Esophagus muscularis mucosa (tissue), 4 donors: ENCODE results near the gene POC1A. TPM values are rescaled to one million over a fixed set of nuclear protein-coding genes. Genes with fewer than 3 reads are reported as not detected.

Source experiments
- DNase-seq: peaks from one replicate; pipeline ENCODE4 v3.0.0-alpha.2; 2017; ENCODE audit errors: extremely low spot score
- H3K27ac ChIP-seq, 4 donors: fragments of 200-600 bp; sonication (generic); replicated peaks in 1 of 4; 1 replicate in 3 of 4; 2 replicates in 1 of 4; pipeline ENCODE4 v1.5.1; 2016 to 2019; ENCODE audit warnings: mild to moderate bottlenecking in 1 of 4
- H3K27me3 ChIP-seq, 4 donors: fragments of 200-600 bp; sonication (generic); one replicate each; pipeline versions ENCODE4 v1.5.1 to v1.6.0; 2016 to 2019
- H3K36me3 ChIP-seq, 4 donors: fragments of 200-600 bp; sonication (generic); one replicate each; pipeline ENCODE4 v1.5.1; 2016 to 2019
- H3K4me1 ChIP-seq, 4 donors: fragments of 200-600 bp; sonication (generic); one replicate each; pipeline ENCODE4 v1.5.1; 2016 to 2019
- H3K4me3 ChIP-seq, 4 donors: fragments of 200-600 bp; sonication (generic); 1 replicate in 2 of 4; 2 replicates in 2 of 4; pipeline ENCODE4 v1.5.1; 2016 to 2019; ENCODE audit warnings: mild to moderate bottlenecking in 4 of 4, moderate library complexity in 1 of 4
- H3K9me3 ChIP-seq, 4 donors: fragments of 200-600 bp; sonication (generic); 1 replicate in 3 of 4; 2 replicates in 1 of 4; pipeline ENCODE4 v1.5.1; 2016 to 2019
- CTCF ChIP-seq, 3 experiments: fragments of 200-600 bp in 2 of 3; fragments of 450-650 bp in 1 of 3; sonication (generic) in 2 of 3; IDR thresholded peaks; one replicate each; pipeline ENCODE4 v1.5.1; 2017 to 2019; ENCODE audit warnings: antibody characterized with exemption in 3 of 3, mild to moderate bottlenecking in 2 of 3, moderate library complexity in 1 of 3
- EP300 ChIP-seq: sonication (generic); formaldehyde crosslinking; IDR thresholded peaks from one replicate; pipeline ENCODE4 v1.6.1; 2017; ENCODE audit warnings: antibody characterized with exemption
- POLR2A ChIP-seq: fragments of 450-650 bp; IDR thresholded peaks from one replicate; pipeline ENCODE4 v1.6.1; 2017; ENCODE audit warnings: antibody characterized with exemption, moderate library complexity, mild to moderate bottlenecking, low read depth
- POLR2AphosphoS5 ChIP-seq, 2 donors: sonication (generic); formaldehyde crosslinking; IDR thresholded peaks; one replicate each; pipeline ENCODE4 v1.6.1; 2017; ENCODE audit warnings: antibody characterized with exemption in 2 of 2
- WGBS: methylation state at CpG from one replicate; pipeline ENCODE4 v1.1.5; 2018; 5-methylcytosine and 5-hydroxymethylcytosine counted together
- intact Hi-C: fragments of 100-400 bp; cut with DNase I; formaldehyde crosslinking; loops from one replicate; pipeline ENCODE4 v1.15.1; 2023
- total RNA-seq, 4 donors: library from RNA; depleted of rRNA; stranded (reverse); fragments of >200 nt; gene quantifications; one replicate each; pipeline versions ENCODE4 v1.1.0 to v1.2.1, GENCODE V29; 2016

The POC1A gene
- total RNA-seq, 4 donors from 2014 or later, result 0.71 to 2.1 (median 1.2) TPM

DNA sequence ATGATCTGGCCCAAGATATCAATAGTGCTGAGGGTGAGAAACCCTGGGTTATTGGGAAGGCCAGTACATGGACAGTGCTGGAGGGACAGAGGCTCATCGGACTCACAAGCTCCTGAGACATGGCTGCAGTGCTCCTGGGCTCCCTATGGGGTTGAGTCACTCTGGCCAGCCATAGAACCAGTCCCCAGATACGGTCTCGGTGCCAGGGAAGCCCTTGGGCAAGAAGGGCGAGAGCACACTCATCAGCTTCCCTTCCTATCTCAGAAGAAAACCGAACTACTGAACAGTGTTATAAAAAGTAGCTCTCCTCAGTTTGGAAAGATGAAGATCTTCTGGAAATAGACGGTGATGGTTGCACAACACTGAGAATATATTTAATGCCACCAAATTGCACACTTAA lies 34.4 kb downstream of the POC1A start:
- no peak for DNase-seq
- WGBS, result 76% methylated on average over 6 of the region's 6 CpGs
- Histone ChIP-seq H3K4me1 (peaks cover 22 to 42% (median 34%) of the 10 kb centered on the region in 4 donors), H3K27me3 (no peaks in the 10 kb centered on the region), H3K4me3 (no peak overlapping the region), H3K36me3 (no peaks in the 10 kb centered on the region), H3K27ac (no peak overlapping the region), H3K9me3 (no peaks in the 10 kb centered on the region)
- intact Hi-C loops, result loop anchor here (5.0 kb wide), 1 partner anchor 68 kb away; no protein-coding TSS in a partner anchor
- TF ChIP-seq EP300, result no peak
- TF ChIP-seq CTCF (IDR thresholded peaks at IDR 0.05), result no peak
- TF ChIP-seq POLR2A, result no peak
- no peak for TF ChIP-seq POLR2AphosphoS5 (IDR thresholded peaks at IDR 0.05)

- no peak overlapping the region for H3K4me3 ChIP-seq
- no peaks in the 10 kb centered on the region for H3K36me3 ChIP-seq
- 85% methylated on average over 5 of the region's 5 CpGs for WGBS
- peaks cover 22 to 42% (median 34%) of the 10 kb centered on the region in 4 donors for H3K4me1 ChIP-seq
- H3K27me3 ChIP-seq, result no peaks in the 10 kb centered on the region
- no peak overlapping the region for H3K27ac ChIP-seq
- TF ChIP-seq CTCF (IDR thresholded peaks at IDR 0.05) (no peak), POLR2A (no peak), POLR2AphosphoS5 (IDR thresholded peaks at IDR 0.05) (no peak), EP300 (no peak)
- no peaks in the 10 kb centered on the region for H3K9me3 ChIP-seq
- intact Hi-C loops, result no loop called here
- no peak for DNase-seq
These were observed 35.1 kb downstream of the POC1A start for GRCh38 chr3:52119099-52119498.

DNA sequence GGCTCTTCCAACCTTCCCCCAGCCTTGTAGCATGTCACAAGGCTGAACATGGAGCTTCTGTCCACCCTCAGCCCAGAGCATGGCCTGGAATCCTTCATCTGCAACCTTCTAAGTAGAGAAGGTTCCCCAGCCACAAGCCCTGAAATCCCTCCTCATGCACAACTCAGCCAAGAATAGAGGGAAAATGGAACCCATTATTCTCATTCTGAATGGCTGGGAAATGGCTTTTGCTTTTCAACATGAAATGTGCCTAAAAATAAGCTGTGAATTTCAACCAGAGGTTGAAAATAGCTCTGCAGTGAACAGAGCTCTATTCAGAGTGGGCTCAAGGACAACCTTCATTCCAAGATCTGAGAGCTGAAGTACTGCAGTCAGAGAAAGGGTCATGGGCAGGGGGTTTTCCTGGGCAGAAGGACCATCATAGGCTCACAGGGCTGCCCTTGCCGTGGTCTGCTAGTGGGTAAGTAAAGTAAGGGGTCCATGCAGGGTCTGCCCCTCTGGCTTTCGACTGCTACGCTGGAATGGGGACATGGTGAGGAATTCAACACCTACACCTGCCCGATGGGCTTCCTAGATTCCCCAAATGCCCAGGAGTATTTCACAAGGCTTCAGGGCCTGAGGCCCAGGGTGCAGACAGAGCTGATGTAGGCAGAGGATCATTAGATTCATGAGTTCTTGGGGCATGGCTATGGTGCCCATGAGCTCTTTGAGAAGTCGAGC lies 35.9 kb downstream of the POC1A start:
- Histone ChIP-seq H3K4me3 (no peak overlapping the region), H3K27me3 (no peaks in the 10 kb centered on the region), H3K27ac (no peak overlapping the region), H3K36me3 (no peaks in the 10 kb centered on the region), H3K9me3 (no peaks in the 10 kb centered on the region), H3K4me1 (peaks cover 22 to 42% (median 34%) of the 10 kb centered on the region in 4 donors)
- DNase-seq, result no peak
- no peak for TF ChIP-seq CTCF (IDR thresholded peaks at IDR 0.05)
- no peak for TF ChIP-seq EP300
- TF ChIP-seq POLR2A, result no peak
- no peak for TF ChIP-seq POLR2AphosphoS5 (IDR thresholded peaks at IDR 0.05)
- intact Hi-C loops, result no loop called here
- 85% methylated on average over 5 of the region's 5 CpGs for WGBS

DNA sequence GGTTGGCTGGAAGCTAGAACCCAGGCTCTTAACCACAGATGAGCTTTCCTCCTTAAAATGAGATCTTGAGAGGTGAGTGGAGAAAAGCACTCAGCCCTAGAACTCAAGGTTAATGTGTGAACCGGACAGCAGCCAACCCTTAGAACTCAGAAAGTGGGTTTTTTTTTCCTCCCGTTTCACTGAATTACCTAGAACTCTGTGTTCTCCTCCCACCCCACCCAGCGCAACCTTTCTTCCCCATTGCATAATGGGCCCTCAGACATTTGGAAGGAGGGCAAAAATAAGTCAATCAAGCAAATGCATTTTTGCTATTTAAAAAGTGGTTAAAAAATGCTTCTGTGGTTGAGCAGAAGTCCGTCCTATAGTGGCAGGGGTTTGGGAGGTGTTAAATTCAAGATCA lies 36.7 kb downstream of the POC1A start:
- DNase-seq, result no peak
- Histone ChIP-seq H3K9me3 (no peaks in the 10 kb centered on the region), H3K4me1 (peaks cover 18 to 35% (median 27%) of the 10 kb centered on the region in 4 donors), H3K27me3 (no peaks in the 10 kb centered on the region), H3K36me3 (no peaks in the 10 kb centered on the region), H3K27ac (no peak overlapping the region), H3K4me3 (no peak overlapping the region)
- intact Hi-C loops, result no loop called here
- 88% methylated on average over 4 of the region's 4 CpGs for WGBS
- TF ChIP-seq EP300, result no peak
- no peak for TF ChIP-seq POLR2AphosphoS5 (IDR thresholded peaks at IDR 0.05)
- no peak for TF ChIP-seq CTCF (IDR thresholded peaks at IDR 0.05)
- no peak for TF ChIP-seq POLR2A

GRCh38 chr3:52112056-52112455 lies 42.2 kb downstream of the POC1A start:
- no peaks in the 10 kb centered on the region for H3K27me3 ChIP-seq
- DNase-seq, result no peak
- 90% methylated on average over 6 of the region's 6 CpGs for WGBS
- H3K9me3 ChIP-seq, result no peaks in the 10 kb centered on the region
- no peaks in the 10 kb centered on the region for H3K36me3 ChIP-seq
- no peak overlapping the region for H3K4me3 ChIP-seq
- intact Hi-C loops, result no loop called here
- no peak for TF ChIP-seq EP300
- TF ChIP-seq POLR2A, result no peak
- no peak for TF ChIP-seq POLR2AphosphoS5 (IDR thresholded peaks at IDR 0.05)
- TF ChIP-seq CTCF (IDR thresholded peaks at IDR 0.05), result no peak
- peaks cover 22 to 32% (median 29%) of the 10 kb centered on the region in 4 donors for H3K4me1 ChIP-seq
- no peak overlapping the region for H3K27ac ChIP-seq
